Psoas muscle (tissue), 8 donors: Measurements from ENCODE around the gene CCDC97. TPM values are rescaled to one million over a fixed set of nuclear protein-coding genes. Genes with fewer than 3 reads are reported as not detected.
A peak's percentile ranks its signal among the peaks of the same experiment; 100 is the strongest.

Source experiments
- ATAC-seq, 4 donors: fragments of 200-7000 bp; cut with Tn5 transposase; one replicate each; pipeline ENCODE4 v1.9.1; 2020; ENCODE audit warnings: moderate library complexity in 3 of 4, mild to moderate bottlenecking in 2 of 4
- DNase-seq, 2 donors: peaks; one replicate each; pipeline ENCODE4 v3.0.0-alpha.2; 2020
- H3K27ac ChIP-seq: fragments of 200-600 bp; one replicate; pipeline ENCODE4 v1.8.0; 2022
- H3K27me3 ChIP-seq, 3 donors: fragments of 200-600 bp in 1 of 3; one replicate each; pipeline versions ENCODE4 v1.6.1 to v1.8.0; 2013 to 2022; ENCODE audit warnings: low read length in 2 of 3, mild to moderate bottlenecking in 2 of 3, moderate library complexity in 1 of 3; ENCODE audit not compliant: insufficient read depth in 3 of 3
- H3K36me3 ChIP-seq, 2 donors: fragments of 200-600 bp in 1 of 2; one replicate each; pipeline versions ENCODE4 v1.6.1 to v1.8.0; 2013 to 2022; ENCODE audit warnings: low read depth in 1 of 2, mild to moderate bottlenecking in 1 of 2, moderate library complexity in 1 of 2; ENCODE audit not compliant: insufficient read depth in 1 of 2
- H3K4me1 ChIP-seq: fragments of 200-600 bp; one replicate; pipeline ENCODE4 v1.8.0; 2022
- H3K4me3 ChIP-seq: fragments of 200-600 bp; one replicate; pipeline ENCODE4 v1.8.0; 2022; ENCODE audit warnings: mild to moderate bottlenecking
- H3K9me3 ChIP-seq: fragments of 200-600 bp; one replicate; pipeline ENCODE4 v1.8.0; 2022
- CTCF ChIP-seq: fragments of 200-600 bp; IDR thresholded peaks from one replicate; pipeline ENCODE4 v1.8.0; 2022; ENCODE audit warnings: antibody characterized with exemption
- WGBS, 3 donors: extraction: QIAGEN DNeasy Blood & Tissue Kit; methylation state at CpG; one replicate each; pipeline versions ENCODE4 v1.1.6 to v1.1.7; 2013; 5-methylcytosine and 5-hydroxymethylcytosine counted together
- intact Hi-C, 2 donors: fragments of 100-400 bp; cut with DNase I; formaldehyde crosslinking; loops; one replicate each; pipeline versions ENCODE4 v1.11.0 to v1.14.2; 2022
- polyA plus RNA-seq, 3 donors: library from polyadenylated mRNA; stranded (reverse); fragments of 200-250 nt; gene quantifications; one replicate each; pipeline ENCODE4 v1.2.3, GENCODE V29; 2013
- total RNA-seq, 4 donors: library from RNA; stranded (reverse); fragmentation: NEBNext Ultra II Directional in 2 of 4; extraction: Animal tissue kit (Norgen Biotek cat#: 25700) in 2 of 4; gene quantifications; one replicate each; pipeline versions ENCODE4 v1.2.1 to v1.2.4, GENCODE V29; 2021 to 2023
- donor health status: healthy with polysubstance abuse.
- donor health status: DM: no; HTN: no; CAD: no; lungs with moderate emphysema.
- donor health status: Bipolar disorder and iron deficiency.
- donor health status: healthy.
- donor health status: DM: yes; HTN: yes; CAD: no.
- donor health status: DM: no; HTN: no; CAD: no.
- donor health status: DM: no; HTN: no; CAD: no.
- donor health status: DM: yes; HTN: yes; CAD: no.

Gene CCDC97
- total and polyA plus RNA-seq, 7 donors: 13.7 to 25.7 (median 19.9) TPM

- 68 to 79% (median 77%) methylated on average over 12 to 13 of the region's 13 CpGs for WGBS, 3 donors
- TF ChIP-seq CTCF: no peak
- H3K27ac ChIP-seq: peak overlapping the region; percentile 16
- no peaks in the 10 kb centered on the region for H3K9me3 ChIP-seq
- ATAC-seq (no peak), DNase-seq (no peak)
- no peaks in the 10 kb centered on the region for H3K27me3 ChIP-seq
- H3K4me3 ChIP-seq: no peak overlapping the region
- intact Hi-C loops: loop anchor here (5.0 kb wide), 3 partner anchors 39 to 131 kb away; partner anchors contain the start of gene DMAC2 (in 1 of the 2)
- peaks cover 12 to 68% of the 10 kb centered on the region in 2 donors for H3K36me3 ChIP-seq
- peaks cover 21% of the 10 kb centered on the region for H3K4me1 ChIP-seq
Measured at GRCh38 chr19:41305927-41306793, 3.8 kb upstream of the CCDC97 start.

GRCh38 chr19:41307090-41307875, 2.7 kb upstream of the CCDC97 start:
- Histone ChIP-seq H3K36me3 (peaks cover 12 to 60% of the 10 kb centered on the region in 2 donors), H3K9me3 (no peaks in the 10 kb centered on the region), H3K4me1 (peaks cover 32% of the 10 kb centered on the region), H3K27me3 (no peaks in the 10 kb centered on the region), H3K27ac (peak overlapping the region; percentile 93), H3K4me3 (no peak overlapping the region)
- 58 to 66% (median 64%) methylated on average over 8 of the region's 8 CpGs for WGBS, 3 donors
- DNase-seq (no peak), ATAC-seq (no peak)
- intact Hi-C loops: loop anchor here (5.0 kb wide), 3 partner anchors 40 to 130 kb away; partner anchors contain the start of gene DMAC2 (in 1 of the 2)
- no peak for TF ChIP-seq CTCF

DNA sequence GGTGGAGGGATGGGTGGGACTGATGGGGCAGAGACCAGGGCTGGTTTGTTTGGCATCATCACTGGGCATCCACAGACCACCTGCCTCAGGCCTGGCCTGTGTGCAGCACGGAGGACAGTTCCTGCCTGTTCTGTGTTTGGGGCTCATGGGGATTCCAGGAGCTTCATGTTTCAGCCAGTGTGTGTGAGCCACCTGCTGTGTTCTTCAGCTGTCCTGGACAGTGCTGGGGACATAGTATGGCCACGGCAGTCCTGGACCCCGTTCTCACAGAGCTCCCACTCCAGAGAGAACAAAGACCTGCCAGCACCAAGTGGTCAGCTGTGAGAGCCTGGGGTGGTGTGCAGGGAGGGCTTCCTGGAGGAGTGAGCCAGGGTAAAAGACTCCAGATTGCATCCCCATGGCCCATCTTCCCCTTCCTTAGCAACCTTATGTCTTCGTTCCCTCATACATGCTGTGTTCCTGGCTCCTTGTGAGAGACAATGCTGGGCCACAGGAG, 2.0 kb upstream of the CCDC97 start:
- H3K4me1 ChIP-seq: peaks cover 34% of the 10 kb centered on the region

More for the DNA sequence above, 2.0 kb upstream of the CCDC97 start:
- TF ChIP-seq CTCF: no peak
- peak overlapping the region; percentile 93 for H3K27ac ChIP-seq
- intact Hi-C loops: loop anchor here (2.0 to 5.0 kb wide), 6 partner anchors 41 to 181 kb away; partner anchors contain the start of genes DMAC2 (in 1 of the 2) and HNRNPUL1 (in 1 of the 2)
- peak overlapping the region; percentile 83 for H3K4me3 ChIP-seq
- peak; percentile 1 to 11 (median 2) for ATAC-seq
- no peaks in the 10 kb centered on the region for H3K27me3 ChIP-seq
- peaks cover 10 to 60% of the 10 kb centered on the region in 2 donors for H3K36me3 ChIP-seq
- 10 to 15% (median 14%) methylated on average over 4 of the region's 4 CpGs for WGBS, 3 donors
- DNase-seq: no peak
- H3K9me3 ChIP-seq: no peaks in the 10 kb centered on the region
